ENCODE results near the gene F8.
"Not testable (repeated sequence)": the region's sequence is repeated elsewhere in the genome, so short reads cannot be mapped to it uniquely, and the experiment has no call there.

Gene F8

GRCh38 chrX:155028877-155029291 is 6.4 kb upstream of the F8 start:
- DNase-seq (ENCODE audit: low read depth): no peak

GRCh38 chrX:155028129-155028528 is 5.6 kb upstream of the F8 start:
- no peak for DNase-seq (ENCODE audit: low read depth)

- no peak for DNase-seq (ENCODE audit: low read depth)
Measured at GRCh38 chrX:155027509-155028066, 5.1 kb upstream of the F8 start.

GRCh38 chrX:155026727-155027508 is 4.4 kb upstream of the F8 start, which contains the start of gene FUNDC2:
TSS of gene FUNDC2 (plus strand) at chrX:155026844. CDS start at chrX:155026939, 95 bp downstream.
- DNase-seq (ENCODE audit: low read depth): peak; percentile 87

- DNase-seq (ENCODE audit: low read depth): no peak
Measured at GRCh38 chrX:155026420-155026726, 3.9 kb upstream of the F8 start.

- no peak for DNase-seq (ENCODE audit: low read depth)
Measured at GRCh38 chrX:155023907-155024833, 1.6 kb upstream of the F8 start.

- DNase-seq (ENCODE audit: low read depth): no peak
Measured at GRCh38 chrX:155020591-155020990, 1.9 kb downstream of the F8 start.

GRCh38 chrX:155009994-155010472 is 12.5 kb downstream of the F8 start:
- no peak for DNase-seq (ENCODE audit: low read depth)

GRCh38 chrX:155008578-155008977 is 13.9 kb downstream of the F8 start:
- DNase-seq (ENCODE audit: low read depth): not testable (repeated sequence)

- not testable (repeated sequence) for DNase-seq (ENCODE audit: low read depth)
Measured at GRCh38 chrX:155006913-155007671, 15.4 kb downstream of the F8 start.

GRCh38 chrX:155006379-155006778 is 16.1 kb downstream of the F8 start:
- not testable (repeated sequence) for DNase-seq (ENCODE audit: low read depth)

- DNase-seq (ENCODE audit: low read depth): no peak
Measured at GRCh38 chrX:155005190-155005589, 17.3 kb downstream of the F8 start.

- DNase-seq (ENCODE audit: low read depth): no peak
Measured at GRCh38 chrX:155001873-155002272, 20.6 kb downstream of the F8 start.

- DNase-seq (ENCODE audit: low read depth): no peak
Measured at GRCh38 chrX:155000841-155001240, 21.7 kb downstream of the F8 start.

- DNase-seq (ENCODE audit: low read depth): no peak
Measured at GRCh38 chrX:154998204-154998880, 24.2 kb downstream of the F8 start.

- DNase-seq (ENCODE audit: low read depth): no peak
Measured at GRCh38 chrX:154991476-154991875, 31.0 kb downstream of the F8 start.

- DNase-seq (ENCODE audit: low read depth): no peak
Measured at GRCh38 chrX:154991039-154991438, 31.5 kb downstream of the F8 start.

GRCh38 chrX:154990496-154990895 is 32.0 kb downstream of the F8 start:
- no peak for DNase-seq (ENCODE audit: low read depth)

- DNase-seq (ENCODE audit: low read depth): no peak
Measured at GRCh38 chrX:154988719-154989118, 33.8 kb downstream of the F8 start.

GRCh38 chrX:154987940-154988339 is 34.6 kb downstream of the F8 start:
- DNase-seq (ENCODE audit: low read depth): no peak

Data from activated T-helper 9 cell treated with anti-CD3 and anti-CD28 coated beads, Interleukin-2, amount 50 U/mL, for 16 hours (primary cell).